Erythroblast (primary cell): ENCODE data around the gene TRIM69.

ENCODE experiments used
- GATA1 ChIP-seq: IDR thresholded peaks from 2 replicates; pipeline ENCODE4 v1.6.1; 2011; ENCODE audit warnings: low read depth, mild to moderate bottlenecking, control low read depth, low read length, moderate library complexity
- POLR2A ChIP-seq: IDR thresholded peaks from 2 replicates; pipeline ENCODE4 v1.6.1; 2011; ENCODE audit warnings: mild to moderate bottlenecking, low read length

DNA sequence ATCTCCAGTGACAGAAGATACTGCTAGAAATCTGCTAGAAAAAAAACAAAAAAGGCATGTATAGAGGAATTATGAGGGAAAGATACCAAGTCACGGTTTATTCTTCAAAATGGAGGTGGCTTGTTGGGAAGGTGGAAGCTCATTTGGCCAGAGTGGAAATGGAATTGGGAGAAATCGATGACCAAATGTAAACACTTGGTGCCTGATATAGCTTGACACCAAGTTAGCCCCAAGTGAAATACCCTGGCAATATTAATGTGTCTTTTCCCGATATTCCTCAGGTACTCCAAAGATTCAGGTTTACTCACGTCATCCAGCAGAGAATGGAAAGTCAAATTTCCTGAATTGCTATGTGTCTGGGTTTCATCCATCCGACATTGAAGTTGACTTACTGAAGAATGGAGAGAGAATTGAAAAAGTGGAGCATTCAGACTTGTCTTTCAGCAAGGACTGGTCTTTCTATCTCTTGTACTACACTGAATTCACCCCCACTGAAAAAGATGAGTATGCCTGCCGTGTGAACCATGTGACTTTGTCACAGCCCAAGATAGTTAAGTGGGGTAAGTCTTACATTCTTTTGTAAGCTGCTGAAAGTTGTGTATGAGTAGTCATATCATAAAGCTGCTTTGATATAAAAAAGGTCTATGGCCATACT is 21.1 kb upstream of the TRIM69 start:
- TF ChIP-seq POLR2A = no peak
- no peak for TF ChIP-seq GATA1
